ENCODE data around the gene SLC10A6. TPM values are rescaled to one million over a fixed set of nuclear protein-coding genes. Genes with fewer than 3 reads are reported as not detected.
A peak's percentile ranks its signal among the peaks of the same experiment; 100 is the strongest.

Gene SLC10A6, protein sequence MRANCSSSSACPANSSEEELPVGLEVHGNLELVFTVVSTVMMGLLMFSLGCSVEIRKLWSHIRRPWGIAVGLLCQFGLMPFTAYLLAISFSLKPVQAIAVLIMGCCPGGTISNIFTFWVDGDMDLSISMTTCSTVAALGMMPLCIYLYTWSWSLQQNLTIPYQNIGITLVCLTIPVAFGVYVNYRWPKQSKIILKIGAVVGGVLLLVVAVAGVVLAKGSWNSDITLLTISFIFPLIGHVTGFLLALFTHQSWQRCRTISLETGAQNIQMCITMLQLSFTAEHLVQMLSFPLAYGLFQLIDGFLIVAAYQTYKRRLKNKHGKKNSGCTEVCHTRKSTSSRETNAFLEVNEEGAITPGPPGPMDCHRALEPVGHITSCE
- total RNA-seq (2022) (not detected in 2 replicates), Bru-seq, nascent RNA (percentile 26 among the genes with signal in this experiment), BruChase-seq, experiment 1, labeled RNA remaining after a 6-hour chase (percentile 37 among the genes with signal in this experiment), BruChase-seq, experiment 2, labeled RNA remaining after a 2-hour chase (percentile 34 among the genes with signal in this experiment)
- long read RNA-seq, result 0 reads

DNA sequence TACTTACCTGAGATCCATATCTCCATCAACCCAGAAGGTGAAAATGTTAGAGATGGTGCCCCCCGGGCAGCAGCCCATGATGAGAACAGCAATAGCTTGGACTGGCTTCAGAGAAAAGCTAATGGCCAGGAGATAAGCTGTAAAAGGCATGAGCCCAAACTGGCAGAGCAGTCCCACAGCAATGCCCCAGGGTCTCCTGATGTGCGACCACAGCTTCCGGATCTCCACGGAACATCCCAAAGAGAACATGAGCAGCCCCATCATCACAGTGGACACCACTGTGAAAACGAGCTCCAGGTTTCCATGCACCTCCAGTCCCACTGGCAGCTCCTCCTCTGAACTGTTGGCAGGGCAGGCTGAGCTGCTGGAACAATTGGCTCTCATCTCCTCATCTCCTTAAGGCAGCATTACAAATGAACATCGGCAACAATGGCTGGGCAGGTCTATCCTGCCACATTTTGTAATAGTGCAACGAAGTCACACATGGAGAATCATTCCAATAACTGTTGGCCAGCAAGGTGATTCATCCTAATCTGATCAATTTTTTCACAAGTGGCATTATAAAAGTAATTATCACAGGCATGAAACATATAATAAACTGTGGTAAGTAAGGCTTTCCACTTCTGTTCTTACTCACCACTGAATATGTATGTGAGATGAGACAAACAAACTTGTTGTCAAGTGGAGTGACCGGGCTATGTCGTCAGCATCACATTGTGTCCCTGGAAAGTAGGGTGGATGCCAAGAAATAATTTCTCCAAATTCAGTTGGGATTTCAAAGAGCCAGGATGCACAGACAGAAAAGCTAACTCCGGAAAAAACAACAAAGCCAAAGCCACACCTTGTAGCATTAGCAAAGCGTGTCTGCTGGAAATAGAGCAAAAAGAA is at the start of gene SLC10A6:
Gene SLC10A6, minus strand, starts transcription at position 653 of the 888 bp plus-strand sequence. Its CDS starts 269 bp downstream, at position 384.
- ChIA-PET CTCF (interaction anchor here (0.6 to 0.7 kb wide), 2 partner anchors 29 to 184 kb away, joined by 3 read pairs; no protein-coding TSS in a partner anchor), POLR2A (interaction anchor here (0.8 to 1.8 kb wide), 4 partner anchors 10 to 47 kb away, joined by 3 to 7 read pairs (median 4); no protein-coding TSS in a partner anchor)

GRCh38 chr4:86898562-86898961 is 49.4 kb upstream of the SLC10A6 start:
- H3K4me1 Mint-ChIP-seq (ENCODE audit: insufficient read depth, unreplicated experiment), result no peaks in the 10 kb centered on the region

More for the DNA sequence above, at the start of gene SLC10A6:
- Mint-ChIP-seq H3K27ac (ENCODE audit: low read depth, unreplicated experiment) (peak within 1 kb of the TSS; percentile 75), H3K36me3 (ENCODE audit: insufficient read depth, unreplicated experiment) (no peaks in the 10 kb centered on the region), H3K27me3 (ENCODE audit: insufficient read depth, unreplicated experiment) (no peaks in the 10 kb centered on the region), H3K4me1 (ENCODE audit: insufficient read depth, unreplicated experiment) (peaks cover 28% of the 10 kb centered on the region), H3K4me3 (ENCODE audit: unreplicated experiment) (peak within 1 kb of the TSS; percentile 38), H3K9me3 (ENCODE audit: unreplicated experiment) (no peaks in the 10 kb centered on the region)
- TSS peak; percentile 43 for BruUV-seq (replicated peaks)
- peak; percentile 13 for DNase-seq (ENCODE audit: unreplicated experiment)
- TF ChIP-seq, protein P1, sequence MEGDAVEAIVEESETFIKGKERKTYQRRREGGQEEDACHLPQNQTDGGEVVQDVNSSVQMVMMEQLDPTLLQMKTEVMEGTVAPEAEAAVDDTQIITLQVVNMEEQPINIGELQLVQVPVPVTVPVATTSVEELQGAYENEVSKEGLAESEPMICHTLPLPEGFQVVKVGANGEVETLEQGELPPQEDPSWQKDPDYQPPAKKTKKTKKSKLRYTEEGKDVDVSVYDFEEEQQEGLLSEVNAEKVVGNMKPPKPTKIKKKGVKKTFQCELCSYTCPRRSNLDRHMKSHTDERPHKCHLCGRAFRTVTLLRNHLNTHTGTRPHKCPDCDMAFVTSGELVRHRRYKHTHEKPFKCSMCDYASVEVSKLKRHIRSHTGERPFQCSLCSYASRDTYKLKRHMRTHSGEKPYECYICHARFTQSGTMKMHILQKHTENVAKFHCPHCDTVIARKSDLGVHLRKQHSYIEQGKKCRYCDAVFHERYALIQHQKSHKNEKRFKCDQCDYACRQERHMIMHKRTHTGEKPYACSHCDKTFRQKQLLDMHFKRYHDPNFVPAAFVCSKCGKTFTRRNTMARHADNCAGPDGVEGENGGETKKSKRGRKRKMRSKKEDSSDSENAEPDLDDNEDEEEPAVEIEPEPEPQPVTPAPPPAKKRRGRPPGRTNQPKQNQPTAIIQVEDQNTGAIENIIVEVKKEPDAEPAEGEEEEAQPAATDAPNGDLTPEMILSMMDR (IDR thresholded peaks at IDR 0.05; ENCODE audit: unreplicated experiment), result no peak
- intact Hi-C loops (cut with micrococcal nuclease), result no loop called here

DNA sequence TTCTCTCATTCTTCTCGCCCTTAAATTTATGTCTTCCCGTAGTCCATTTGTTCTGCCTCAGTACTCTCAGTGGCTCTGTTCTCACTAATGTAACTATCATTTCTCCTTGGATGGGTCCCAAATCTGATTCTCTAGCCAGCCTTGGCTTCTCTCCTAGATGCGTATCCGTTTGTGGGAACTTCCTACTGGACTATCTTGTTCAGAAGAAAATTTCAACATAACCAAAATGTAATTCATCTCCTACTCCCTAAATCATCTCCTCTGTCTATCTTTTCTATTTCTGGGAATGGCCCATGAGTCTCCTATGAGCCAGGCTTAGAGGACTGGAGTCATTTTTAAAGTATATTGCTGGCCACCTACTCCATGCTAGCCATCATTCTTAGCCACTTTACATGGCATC is 47.4 kb upstream of the SLC10A6 start:
- no peaks in the 10 kb centered on the region for H3K27me3 Mint-ChIP-seq (ENCODE audit: insufficient read depth, unreplicated experiment)
- no peak for DNase-seq (ENCODE audit: unreplicated experiment)
- no peaks in the 10 kb centered on the region for H3K36me3 Mint-ChIP-seq (ENCODE audit: insufficient read depth, unreplicated experiment)
- intact Hi-C loops (cut with micrococcal nuclease), result loop anchor here (5.0 to 10.0 kb wide), 2 partner anchors 92 to 571 kb away; no protein-coding TSS in a partner anchor
- H3K9me3 Mint-ChIP-seq (ENCODE audit: unreplicated experiment), result peaks cover 3% of the 10 kb centered on the region
- peaks cover under 1% of the 10 kb centered on the region for H3K4me1 Mint-ChIP-seq (ENCODE audit: insufficient read depth, unreplicated experiment)
- no peak overlapping the region for H3K4me3 Mint-ChIP-seq (ENCODE audit: unreplicated experiment)
- TF ChIP-seq, protein P1 (IDR thresholded peaks at IDR 0.05; ENCODE audit: unreplicated experiment), result no peak
- ChIA-PET CTCF (interaction anchor here (0.6 to 1.2 kb wide), 5 partner anchors 8 to 397 kb away, joined by 3 to 5 read pairs (median 3); no protein-coding TSS in a partner anchor), POLR2A (interaction anchor here (0.6 to 0.8 kb wide), 2 partner anchors 178 to 223 kb away, joined by 4 to 5 read pairs; no protein-coding TSS in a partner anchor)
- BruUV-seq (replicated peaks), result no TSS peak
- no peak overlapping the region for H3K27ac Mint-ChIP-seq (ENCODE audit: low read depth, unreplicated experiment)

More at GRCh38 chr4:86898562-86898961, 49.4 kb upstream of the SLC10A6 start:
- H3K27ac Mint-ChIP-seq (ENCODE audit: low read depth, unreplicated experiment), result no peak overlapping the region
- intact Hi-C loops (cut with micrococcal nuclease), result loop anchor here (1.0 to 10.0 kb wide), 5 partner anchors 94 to 569 kb away; no protein-coding TSS in a partner anchor
- peaks cover 7% of the 10 kb centered on the region for H3K9me3 Mint-ChIP-seq (ENCODE audit: unreplicated experiment)
- BruUV-seq (replicated peaks), result no TSS peak
- H3K4me3 Mint-ChIP-seq (ENCODE audit: unreplicated experiment), result no peak overlapping the region
- peaks cover 5% of the 10 kb centered on the region for H3K36me3 Mint-ChIP-seq (ENCODE audit: insufficient read depth, unreplicated experiment)
- ChIA-PET CTCF (interaction anchor here (0.6 to 2.4 kb wide), 6 partner anchors 22 to 1106 kb away, joined by 3 to 10 read pairs (median 4); no protein-coding TSS in a partner anchor), POLR2A (interaction anchor here (1.0 kb wide), 1 partner anchor 29 kb away, joined by 3 read pairs; no protein-coding TSS in a partner anchor)
- no peaks in the 10 kb centered on the region for H3K27me3 Mint-ChIP-seq (ENCODE audit: insufficient read depth, unreplicated experiment)
- TF ChIP-seq, protein P1 (IDR thresholded peaks at IDR 0.05; ENCODE audit: unreplicated experiment), result peak; percentile 67
- peak; percentile 57 for DNase-seq (ENCODE audit: unreplicated experiment)
